GM12873 (cell line): ENCODE measurements around the gene GDF15.

ENCODE experiments used
- TF ChIP-seq, protein P1 (sequence below): IDR thresholded peaks from 2 replicates; pipeline ENCODE4 v1.5.1; 2012; ENCODE audit warnings: low read depth, mild to moderate bottlenecking, moderate library complexity, low read length, control low read depth; ENCODE audit not compliant: insufficient read depth; ENCODE audit errors: missing control alignments

Gene GDF15

DNA sequence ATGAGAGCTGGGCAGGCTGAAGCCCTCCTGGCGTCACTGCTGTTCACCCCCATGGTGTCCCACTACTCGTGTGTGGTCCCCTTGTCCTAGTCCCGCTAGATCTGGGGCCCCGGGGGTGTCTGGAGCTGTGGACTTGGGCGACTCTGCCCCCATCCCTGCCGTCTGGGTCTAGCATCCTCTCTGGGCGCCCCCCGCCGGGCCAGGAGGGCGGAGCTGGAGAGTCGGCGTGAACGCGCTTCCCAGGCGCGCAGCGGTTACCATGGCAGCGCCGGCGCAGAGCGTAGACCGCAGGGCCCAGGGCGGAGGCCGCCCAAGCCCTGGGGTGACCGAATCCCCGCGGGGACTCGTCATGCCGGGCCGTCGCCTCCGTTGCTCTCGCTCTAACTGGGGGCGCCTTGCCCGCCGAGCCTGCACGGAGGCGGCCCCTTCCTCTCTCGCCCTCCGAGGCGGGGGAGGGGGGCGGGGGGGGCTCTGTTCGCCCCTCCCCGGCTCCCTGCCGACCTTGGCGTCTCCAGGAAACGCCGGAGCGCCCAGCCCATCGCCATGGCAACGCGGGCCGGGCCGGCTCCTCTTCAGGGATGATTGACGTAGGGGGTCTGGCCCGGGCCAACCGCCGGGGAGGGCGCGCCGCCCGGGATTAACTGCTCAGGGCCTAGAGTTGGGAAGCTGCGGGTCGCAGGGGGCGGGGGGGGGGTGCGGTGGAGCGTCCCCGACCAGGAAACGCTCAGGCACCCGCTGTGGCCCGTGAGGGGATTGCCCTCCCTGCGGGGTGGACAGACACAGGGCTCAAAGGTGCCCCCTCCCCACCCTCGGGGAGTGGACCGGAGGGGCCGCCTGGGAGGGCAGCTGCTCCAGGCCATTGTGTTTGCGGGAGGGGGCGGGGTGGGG, 43.1 kb downstream of the GDF15 start:
- TF ChIP-seq, protein P1, sequence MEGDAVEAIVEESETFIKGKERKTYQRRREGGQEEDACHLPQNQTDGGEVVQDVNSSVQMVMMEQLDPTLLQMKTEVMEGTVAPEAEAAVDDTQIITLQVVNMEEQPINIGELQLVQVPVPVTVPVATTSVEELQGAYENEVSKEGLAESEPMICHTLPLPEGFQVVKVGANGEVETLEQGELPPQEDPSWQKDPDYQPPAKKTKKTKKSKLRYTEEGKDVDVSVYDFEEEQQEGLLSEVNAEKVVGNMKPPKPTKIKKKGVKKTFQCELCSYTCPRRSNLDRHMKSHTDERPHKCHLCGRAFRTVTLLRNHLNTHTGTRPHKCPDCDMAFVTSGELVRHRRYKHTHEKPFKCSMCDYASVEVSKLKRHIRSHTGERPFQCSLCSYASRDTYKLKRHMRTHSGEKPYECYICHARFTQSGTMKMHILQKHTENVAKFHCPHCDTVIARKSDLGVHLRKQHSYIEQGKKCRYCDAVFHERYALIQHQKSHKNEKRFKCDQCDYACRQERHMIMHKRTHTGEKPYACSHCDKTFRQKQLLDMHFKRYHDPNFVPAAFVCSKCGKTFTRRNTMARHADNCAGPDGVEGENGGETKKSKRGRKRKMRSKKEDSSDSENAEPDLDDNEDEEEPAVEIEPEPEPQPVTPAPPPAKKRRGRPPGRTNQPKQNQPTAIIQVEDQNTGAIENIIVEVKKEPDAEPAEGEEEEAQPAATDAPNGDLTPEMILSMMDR: no peak

DNA sequence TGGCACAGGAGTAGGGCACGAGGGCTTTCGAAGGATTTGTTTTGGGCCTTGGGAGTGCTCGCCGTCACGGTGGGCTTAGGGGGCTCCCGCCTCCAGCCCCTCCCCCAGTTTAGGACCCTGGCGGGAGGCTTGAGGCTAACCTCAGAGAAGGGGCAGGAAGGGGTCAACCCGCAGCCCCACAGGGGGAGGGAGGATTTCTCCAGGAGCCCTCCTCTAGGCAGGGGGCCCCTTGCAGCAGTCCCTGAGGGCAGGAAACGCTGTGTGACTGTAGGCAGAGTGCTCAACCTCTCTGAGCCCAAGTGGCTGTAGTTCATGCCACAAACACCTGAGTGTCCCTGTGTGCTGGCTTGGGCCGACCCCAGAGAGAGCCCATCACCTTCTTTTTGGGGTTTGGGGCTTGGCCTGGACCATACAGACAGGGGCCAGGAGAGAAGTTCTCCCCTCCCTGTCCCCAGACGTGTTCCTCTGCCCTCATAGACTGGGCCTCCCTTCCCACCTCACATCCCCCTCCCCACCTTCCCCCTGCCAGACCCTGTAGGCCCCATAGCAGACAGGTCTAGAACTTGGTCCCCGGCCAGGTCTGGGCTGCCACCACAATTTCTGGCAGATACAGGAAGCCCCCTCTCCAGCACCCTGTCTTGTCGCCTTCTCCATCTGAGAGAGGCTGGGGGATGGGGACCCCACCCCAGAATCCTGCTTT, 43.9 kb downstream of the GDF15 start:
- TF ChIP-seq, protein P1: no peak

DNA sequence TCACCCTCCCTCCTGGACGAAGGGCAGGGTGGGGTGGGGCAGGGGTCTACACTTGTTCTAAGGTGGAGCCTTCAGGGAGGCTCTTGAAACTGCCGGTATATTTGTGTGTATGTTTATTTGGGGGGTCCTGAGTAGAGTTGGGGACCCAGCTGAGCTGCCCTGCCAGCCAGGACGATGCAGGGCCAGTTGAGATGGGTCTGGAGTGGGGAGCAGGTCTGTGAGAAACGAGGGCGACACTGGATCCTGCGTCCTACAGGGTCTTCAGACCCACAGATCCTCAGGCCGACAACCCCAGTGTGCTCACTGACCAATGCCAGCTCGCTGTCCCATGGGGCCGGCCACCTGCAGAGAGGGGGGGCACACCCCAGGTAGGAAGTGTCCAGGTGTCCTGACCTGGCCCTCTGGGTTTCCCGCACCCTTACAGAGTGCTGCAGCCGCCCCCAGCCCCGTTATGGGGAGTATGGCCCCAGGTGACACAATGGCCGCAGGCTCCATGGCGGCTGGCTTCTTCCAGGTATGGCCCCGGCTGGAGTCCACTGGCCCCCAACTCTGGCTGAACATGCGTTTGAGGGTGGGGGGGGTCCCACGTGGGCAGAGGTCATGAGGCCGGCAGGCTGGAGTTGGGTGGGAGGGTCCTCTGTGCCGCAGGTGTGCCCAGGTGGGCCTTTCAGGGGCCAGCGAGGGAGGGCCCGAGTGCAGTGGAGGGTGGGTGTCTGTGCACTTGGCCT, 44.6 kb downstream of the GDF15 start:
- TF ChIP-seq, protein P1: no peak

GRCh38 chr19:18431351-18432197, 45.6 kb downstream of the GDF15 start:
- TF ChIP-seq, protein P1: no peak

GRCh38 chr19:18432275-18433014, 46.5 kb downstream of the GDF15 start:
- TF ChIP-seq, protein P1: no peak

DNA sequence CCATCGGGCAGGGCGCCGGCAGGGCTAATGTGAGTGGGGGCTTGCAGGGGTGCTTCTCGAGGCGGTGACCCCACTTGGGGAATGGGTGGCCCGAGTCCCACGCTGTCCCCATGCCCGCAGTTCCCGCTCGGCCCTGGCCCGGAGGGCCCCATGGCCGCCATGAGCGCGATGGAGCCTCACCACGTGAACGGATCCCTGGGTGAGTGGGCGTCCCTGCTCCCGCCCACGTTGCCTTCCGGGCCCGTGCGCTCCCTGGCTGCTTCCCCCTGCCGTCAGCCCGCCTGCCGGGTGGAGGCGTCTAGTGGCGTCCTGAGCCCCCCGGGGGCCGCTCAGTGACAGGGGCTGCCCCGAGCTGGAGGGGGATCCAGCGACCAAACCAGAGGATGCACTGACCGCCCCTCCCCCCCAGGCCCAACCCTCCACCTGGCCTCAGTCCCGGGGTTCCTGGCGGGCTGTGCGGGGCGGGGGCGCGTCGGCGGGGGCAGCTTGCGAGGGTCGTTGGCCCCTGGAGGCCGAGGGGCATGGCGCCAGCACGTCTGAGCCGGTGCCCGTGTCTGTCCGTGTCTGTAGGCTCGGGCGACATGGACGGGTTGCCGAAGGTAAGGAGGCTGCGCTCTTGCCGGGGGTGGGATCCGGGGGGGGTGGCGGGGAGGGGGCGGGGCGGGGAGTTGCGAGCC, 47.2 kb downstream of the GDF15 start:
- TF ChIP-seq, protein P1: no peak
